ENCODE measurements around the gene BCL6B. TPM values are rescaled to one million over a fixed set of nuclear protein-coding genes. Genes with fewer than 3 reads are reported as not detected.

The BCL6B gene
- total RNA-seq, 1 donor from 2014 or later: not detected

- peak overlapping the region; percentile 99 for H3K27ac ChIP-seq (ENCODE audit: low read depth, low read length)
- peaks cover 4% of the 10 kb centered on the region for H3K36me3 Mint-ChIP-seq (ENCODE audit: low read depth, unreplicated experiment)
Observed at GRCh38 chr17:7014261-7014994, 8.4 kb upstream of the BCL6B start.

GRCh38 chr17:7014995-7015958 lies 7.6 kb upstream of the BCL6B start:
- Histone ChIP-seq H3K79me2 (ENCODE audit: insufficient read depth, low read length) (peaks cover 37% of the 10 kb centered on the region), H3K4me3 (ENCODE audit: insufficient read depth, low read depth, low read length) (peak overlapping the region; percentile 70), H3K36me3 (ENCODE audit: insufficient read depth, low read length) (no peaks in the 10 kb centered on the region), H4K20me1 (ENCODE audit: insufficient read depth, low read length) (peaks cover 9% of the 10 kb centered on the region), H3K9ac (ENCODE audit: low read length) (peak overlapping the region; percentile 94), H3K27me3 (ENCODE audit: insufficient read depth, low read length) (no peaks in the 10 kb centered on the region), H3K27ac (ENCODE audit: low read depth, low read length) (peak overlapping the region; percentile 99), H2AFZ (ENCODE audit: low read depth, low read length) (peak overlapping the region; percentile 72), H3K9me3 (ENCODE audit: insufficient read depth, low read depth, low read length) (no peaks in the 10 kb centered on the region), H3K4me1 (ENCODE audit: insufficient read depth, low read length) (peaks cover 38% of the 10 kb centered on the region), H3K4me2 (ENCODE audit: low read length) (peak overlapping the region; percentile 89)
- DNase-seq (ENCODE audit: low read depth): peak; percentile 61
- Mint-ChIP-seq H3K9me3 (ENCODE audit: unreplicated experiment) (no peaks in the 10 kb centered on the region), H3K27ac (ENCODE audit: unreplicated experiment) (peak overlapping the region; percentile 96), H3K27me3 (ENCODE audit: low read depth, unreplicated experiment) (no peaks in the 10 kb centered on the region), H3K36me3 (ENCODE audit: low read depth, unreplicated experiment) (peaks cover 4% of the 10 kb centered on the region), H3K4me3 (ENCODE audit: unreplicated experiment) (peak overlapping the region; percentile 89), H3K4me1 (ENCODE audit: low read depth, unreplicated experiment) (peaks cover 32% of the 10 kb centered on the region)
- no peak for FAIRE-seq
- TF ChIP-seq CTCF (IDR thresholded peaks at IDR 0.05; ENCODE audit: insufficient read depth, low read depth, low read length): no peak
- no peak for TF ChIP-seq EZH2 (IDR thresholded peaks at IDR 0.05; ENCODE audit: insufficient read depth, low read length)

More at GRCh38 chr17:7014261-7014994, 8.4 kb upstream of the BCL6B start:
- Histone ChIP-seq H3K79me2 (ENCODE audit: insufficient read depth, low read length) (peaks cover 45% of the 10 kb centered on the region), H3K27me3 (ENCODE audit: insufficient read depth, low read length) (no peaks in the 10 kb centered on the region), H2AFZ (ENCODE audit: low read depth, low read length) (peak overlapping the region; percentile 73), H4K20me1 (ENCODE audit: insufficient read depth, low read length) (peaks cover 17% of the 10 kb centered on the region), H3K4me2 (ENCODE audit: low read length) (peak overlapping the region; percentile 89), H3K4me3 (ENCODE audit: insufficient read depth, low read depth, low read length) (peak overlapping the region; percentile 82), H3K9ac (ENCODE audit: low read length) (peak overlapping the region; percentile 94), H3K36me3 (ENCODE audit: insufficient read depth, low read length) (no peaks in the 10 kb centered on the region), H3K4me1 (ENCODE audit: insufficient read depth, low read length) (peaks cover 33% of the 10 kb centered on the region), H3K9me3 (ENCODE audit: insufficient read depth, low read depth, low read length) (no peaks in the 10 kb centered on the region)
- peak overlapping the region; percentile 100 for H3K27ac Mint-ChIP-seq (ENCODE audit: unreplicated experiment)
- H3K4me1 Mint-ChIP-seq (ENCODE audit: low read depth, unreplicated experiment): peaks cover 33% of the 10 kb centered on the region
- no peaks in the 10 kb centered on the region for H3K9me3 Mint-ChIP-seq (ENCODE audit: unreplicated experiment)
- no peaks in the 10 kb centered on the region for H3K27me3 Mint-ChIP-seq (ENCODE audit: low read depth, unreplicated experiment)
- peak overlapping the region; percentile 98 for H3K4me3 Mint-ChIP-seq (ENCODE audit: unreplicated experiment)
- TF ChIP-seq CTCF (IDR thresholded peaks at IDR 0.05; ENCODE audit: insufficient read depth, low read depth, low read length): no peak
- TF ChIP-seq EZH2 (IDR thresholded peaks at IDR 0.05; ENCODE audit: insufficient read depth, low read length): no peak
- FAIRE-seq (no peak), DNase-seq (ENCODE audit: low read depth) (peak; percentile 91)

Measured in astrocyte (in vitro differentiated cells and primary cell).